Osteoblast (primary cell): ENCODE results near the gene FSTL4. TPM values are rescaled to one million over a fixed set of nuclear protein-coding genes. Genes with fewer than 3 reads are reported as not detected.

Experiments used
- DNase-seq: peaks from one replicate; pipeline ENCODE4 v3.0.0; 2011; ENCODE audit warnings: low spot score, mixed read lengths; ENCODE audit not compliant: insufficient read length; ENCODE audit errors: missing footprints
- H2AFZ ChIP-seq: 2 replicates; pipeline ENCODE4 v1.6.0; 2011; ENCODE audit warnings: mild to moderate bottlenecking, low read length
- H3K27ac ChIP-seq: 2 replicates; pipeline ENCODE4 v1.5.1; 2011; ENCODE audit warnings: mild to moderate bottlenecking, low read depth, low read length, moderate library complexity
- H3K27me3 ChIP-seq: 2 replicates; pipeline ENCODE4 v1.6.0; 2012; ENCODE audit warnings: mild to moderate bottlenecking, control low read depth, inconsistent platforms, low read length, moderate library complexity; ENCODE audit not compliant: insufficient read depth
- H3K36me3 ChIP-seq: 2 replicates; pipeline ENCODE4 v1.5.1; 2011; ENCODE audit warnings: mild to moderate bottlenecking, low read length, control low read depth, moderate library complexity; ENCODE audit not compliant: insufficient read depth
- H3K4me1 ChIP-seq: 2 replicates; pipeline ENCODE4 v1.5.1; 2011; ENCODE audit warnings: mild to moderate bottlenecking, low read length, control low read depth, moderate library complexity; ENCODE audit not compliant: insufficient read depth
- H3K4me2 ChIP-seq: 2 replicates; pipeline ENCODE4 v1.6.0; 2011; ENCODE audit warnings: mild to moderate bottlenecking, low read length; ENCODE audit not compliant: insufficient read depth
- H3K4me3 ChIP-seq: fragments of 200-600 bp; sonication (generic); 3 replicates; pipeline ENCODE4 v1.5.1; 2012; ENCODE audit warnings: mild to moderate bottlenecking, low read length, inconsistent platforms; ENCODE audit not compliant: insufficient read depth
- H3K79me2 ChIP-seq: 2 replicates; pipeline ENCODE4 v1.6.0; 2012; ENCODE audit warnings: mild to moderate bottlenecking, low read length, control low read depth, inconsistent platforms; ENCODE audit not compliant: insufficient read depth
- H3K9me3 ChIP-seq: 2 replicates; pipeline ENCODE4 v1.5.1; 2011; ENCODE audit warnings: low read depth, low read length, control low read depth
- H4K20me1 ChIP-seq: 2 replicates; pipeline ENCODE4 v1.6.0; 2012; ENCODE audit warnings: mild to moderate bottlenecking, low read length, control low read depth; ENCODE audit not compliant: insufficient read depth
- CTCF ChIP-seq: IDR thresholded peaks from 2 replicates; pipeline ENCODE4 v1.5.1; 2011; ENCODE audit warnings: mild to moderate bottlenecking, low read depth, low read length, moderate library complexity; ENCODE audit errors: extremely low read depth
- total RNA-seq: library from RNA; depleted of rRNA; stranded (reverse); fragments of >200 nt; gene quantifications from 2 replicates; pipeline ENCODE4 v1.2.3, GENCODE V29; 2012

FSTL4 gene
- total RNA-seq, 1 donor, result not detected

DNA sequence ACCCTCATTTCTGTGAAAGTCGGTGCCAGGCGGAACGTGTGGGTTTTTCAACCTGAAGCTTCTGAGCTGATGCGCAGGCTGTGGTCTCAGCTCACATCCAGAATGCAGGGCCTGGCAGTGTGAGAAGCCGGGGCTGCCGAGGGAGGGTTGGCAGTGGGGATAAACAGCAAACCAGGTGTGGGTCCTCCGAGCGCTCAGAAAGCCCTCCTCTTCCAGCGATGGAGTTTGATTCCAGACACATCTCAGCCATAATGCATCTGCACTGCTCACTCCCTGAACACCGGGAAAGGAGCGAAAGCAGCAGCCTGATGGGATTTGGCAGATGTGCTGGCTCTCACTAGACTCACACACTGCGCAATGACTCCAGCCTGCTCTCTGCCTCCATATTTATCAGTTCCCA is 280.4 kb downstream of the FSTL4 start:
- H3K79me2 ChIP-seq, result no peaks in the 10 kb centered on the region
- H3K36me3 ChIP-seq, result no peaks in the 10 kb centered on the region
- no peak overlapping the region for H2AFZ ChIP-seq
- H3K27ac ChIP-seq, result no peak overlapping the region
- H3K4me2 ChIP-seq, result no peak overlapping the region
- TF ChIP-seq CTCF, result no peak
- H3K27me3 ChIP-seq, result no peaks in the 10 kb centered on the region
- H3K9me3 ChIP-seq, result no peaks in the 10 kb centered on the region
- no peaks in the 10 kb centered on the region for H3K4me1 ChIP-seq
- no peaks in the 10 kb centered on the region for H4K20me1 ChIP-seq
- no peak overlapping the region for H3K4me3 ChIP-seq
- DNase-seq, result no peak

DNA sequence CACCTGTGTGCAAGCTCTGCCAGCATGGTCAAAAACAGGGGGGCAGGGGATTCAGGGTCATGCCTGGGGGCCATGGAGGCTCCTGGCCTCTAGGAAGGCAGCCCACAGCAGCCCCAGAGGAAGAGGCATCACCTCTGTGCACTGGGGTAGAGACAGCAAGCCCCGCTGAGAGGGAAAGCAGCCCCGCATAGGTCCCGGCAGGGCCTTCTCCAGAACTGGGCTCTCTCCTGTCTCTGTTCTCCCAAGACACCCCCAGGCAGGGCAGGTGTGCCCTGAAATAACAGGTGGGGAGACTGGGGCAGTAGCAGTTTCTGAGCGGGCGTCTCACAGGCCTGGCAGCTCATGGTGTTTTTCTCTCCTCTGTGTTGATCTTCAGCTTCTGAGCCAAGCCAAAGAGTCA is 281.4 kb downstream of the FSTL4 start:
- no peak overlapping the region for H3K4me3 ChIP-seq
- H4K20me1 ChIP-seq, result no peaks in the 10 kb centered on the region
- TF ChIP-seq CTCF, result no peak
- no peaks in the 10 kb centered on the region for H3K9me3 ChIP-seq
- H3K4me2 ChIP-seq, result no peak overlapping the region
- no peak overlapping the region for H2AFZ ChIP-seq
- no peaks in the 10 kb centered on the region for H3K4me1 ChIP-seq
- no peaks in the 10 kb centered on the region for H3K36me3 ChIP-seq
- no peaks in the 10 kb centered on the region for H3K79me2 ChIP-seq
- DNase-seq, result no peak
- no peaks in the 10 kb centered on the region for H3K27me3 ChIP-seq
- no peak overlapping the region for H3K27ac ChIP-seq

- no peaks in the 10 kb centered on the region for H3K9me3 ChIP-seq
- no peak overlapping the region for H3K4me3 ChIP-seq
- H3K4me1 ChIP-seq, result no peaks in the 10 kb centered on the region
- H3K27ac ChIP-seq, result no peak overlapping the region
- no peaks in the 10 kb centered on the region for H4K20me1 ChIP-seq
- H3K36me3 ChIP-seq, result no peaks in the 10 kb centered on the region
- no peaks in the 10 kb centered on the region for H3K27me3 ChIP-seq
- H3K4me2 ChIP-seq, result no peak overlapping the region
- no peak overlapping the region for H2AFZ ChIP-seq
- H3K79me2 ChIP-seq, result no peaks in the 10 kb centered on the region
- TF ChIP-seq CTCF, result no peak
- no peak for DNase-seq
Observed at GRCh38 chr5:133328800-133329199, 283.5 kb downstream of the FSTL4 start.

- Histone ChIP-seq H3K36me3 (no peaks in the 10 kb centered on the region), H3K4me1 (no peaks in the 10 kb centered on the region), H3K4me2 (no peak overlapping the region), H3K27me3 (no peaks in the 10 kb centered on the region), H4K20me1 (no peaks in the 10 kb centered on the region), H3K79me2 (no peaks in the 10 kb centered on the region), H3K27ac (no peak overlapping the region), H2AFZ (no peak overlapping the region), H3K4me3 (no peak overlapping the region), H3K9me3 (no peaks in the 10 kb centered on the region)
- DNase-seq, result no peak
- no peak for TF ChIP-seq CTCF
Observed at GRCh38 chr5:133327946-133328401, 284.4 kb downstream of the FSTL4 start.
